SK-N-SH (cell line): ENCODE data around the gene CISD3. TPM values are rescaled to one million over a fixed set of nuclear protein-coding genes. Genes with fewer than 3 reads are reported as not detected.
A peak's percentile ranks its signal among the peaks of the same experiment; 100 is the strongest.

ENCODE experiments used
- CTCF ChIA-PET: fragments of 300-600, 350-600 bp; formaldehyde crosslinking; extraction: SDS; loops from one replicate; lab custom pipeline; 2021; lab: Yijun Ruan, JAX
- POLR2A ChIA-PET: fragments of 350-600 bp; sonication (Branson Sonifier 250); formaldehyde crosslinking; extraction: SDS; loops from one replicate; lab custom pipeline; 2020; ENCODE audit warnings: antibody characterized with exemption, inconsistent platforms; lab: Yijun Ruan, JAX
- DNase-seq: peaks from one replicate; pipeline ENCODE4 v3.0.0; 2012
- H2AFZ ChIP-seq: fragments of 200-600 bp; sonication (generic); 2 replicates; pipeline ENCODE4 v1.8.1; 2016; ENCODE audit warnings: antibody characterized with exemption, mild to moderate bottlenecking, low read depth
- H3F3A ChIP-seq: fragments of 200-600 bp; sonication (generic); replicated peaks from 2 replicates; pipeline ENCODE3; 2016; ENCODE audit warnings: antibody characterized with exemption, mild to moderate bottlenecking; ENCODE audit not compliant: insufficient read depth
- H3K27ac ChIP-seq, 2 experiments: fragments of 200-500 bp in 1 of 2; fragments of 200-600 bp in 1 of 2; sonication (Bioruptor generic) in 1 of 2; sonication (generic), shearing (Covaris generic) in 1 of 2; 2 replicates each; pipeline versions ENCODE4 v1.5.1 to v1.6.1; 2014 to 2016; ENCODE audit warnings: low read depth in 2 of 2, inconsistent platforms in 1 of 2, low read length in 1 of 2, mild to moderate bottlenecking in 1 of 2, mixed read lengths in 1 of 2
- H3K27me3 ChIP-seq: fragments of 200-600 bp; sonication (generic), shearing (Covaris generic); 2 replicates; pipeline ENCODE4 v1.6.1; 2016; ENCODE audit warnings: mixed run types; ENCODE audit not compliant: insufficient read depth
- H3K36me3 ChIP-seq, 2 experiments: fragments of 200-500 bp in 1 of 2; fragments of 200-600 bp in 1 of 2; sonication (Bioruptor generic) in 1 of 2; sonication (generic) in 1 of 2; replicated peaks in 1 of 2; 2 replicates each; pipeline versions ENCODE3 to v1.5.1; 2014 to 2016; ENCODE audit warnings: low read length in 1 of 2, mild to moderate bottlenecking in 1 of 2; ENCODE audit not compliant: insufficient read depth in 2 of 2, control insufficient read depth in 1 of 2
- H3K4me1 ChIP-seq, 2 experiments: fragments of 200-500 bp in 1 of 2; fragments of 200-600 bp in 1 of 2; sonication (Bioruptor generic) in 1 of 2; sonication (generic), shearing (Covaris generic) in 1 of 2; 2 replicates each; pipeline versions ENCODE4 v1.5.1 to v1.6.1; 2014 to 2016; ENCODE audit warnings: low read depth in 1 of 2, low read length in 1 of 2, mixed run types in 1 of 2; ENCODE audit not compliant: insufficient read depth in 2 of 2, control insufficient read depth in 1 of 2
- H3K4me2 ChIP-seq: fragments of 200-600 bp; sonication (generic), shearing (Covaris generic); 2 replicates; pipeline ENCODE4 v1.6.1; 2017; ENCODE audit warnings: mixed run types
- H3K4me3 ChIP-seq, 2 experiments: fragments of 200-500 bp in 1 of 2; fragments of 200-600 bp in 1 of 2; sonication (Bioruptor generic) in 1 of 2; sonication (generic), shearing (Covaris generic) in 1 of 2; 2 replicates each; pipeline versions ENCODE4 v1.5.1 to v1.8.1; 2014 to 2016; ENCODE audit warnings: low read depth in 2 of 2, inconsistent platforms in 1 of 2, low read length in 1 of 2, mild to moderate bottlenecking in 1 of 2, mixed read lengths in 1 of 2, moderate library complexity in 1 of 2
- H3K79me2 ChIP-seq: fragments of 200-600 bp; sonication (generic); 2 replicates; pipeline ENCODE4 v1.8.1; 2017; ENCODE audit warnings: mild to moderate bottlenecking; ENCODE audit not compliant: insufficient read depth
- H3K9ac ChIP-seq: fragments of 200-600 bp; sonication (generic); 2 replicates; pipeline ENCODE4 v1.6.1; 2017; ENCODE audit warnings: mixed run types
- H3K9me2 ChIP-seq: fragments of 200-600 bp; sonication (generic); 2 replicates; pipeline ENCODE4 v1.6.1; 2017; ENCODE audit warnings: mixed run types
- H3K9me3 ChIP-seq: fragments of 200-600 bp; sonication (generic); 2 replicates; pipeline ENCODE4 v1.6.1; 2017; ENCODE audit warnings: mixed run types, mild to moderate bottlenecking, moderate library complexity
- H4K20me1 ChIP-seq: fragments of 200-600 bp; sonication (generic); 2 replicates; pipeline ENCODE4 v1.6.1; 2017; ENCODE audit warnings: mild to moderate bottlenecking, mixed run types; ENCODE audit not compliant: insufficient read depth
- CHD2 ChIP-seq: fragments of 150-350 bp; IDR thresholded peaks from 2 replicates; pipeline ENCODE4 v1.6.1; 2018; ENCODE audit warnings: low read length; ENCODE audit not compliant: partially characterized antibody
- ELF1 ChIP-seq: IDR thresholded peaks from 2 replicates; pipeline ENCODE4 v1.4.0; 2012
- EZH2phosphoT487 ChIP-seq: fragments of 200-600 bp; sonication (generic); IDR thresholded peaks from 2 replicates; pipeline ENCODE4 v1.6.1; 2017; ENCODE audit warnings: low read depth, mixed run types, mild to moderate bottlenecking, antibody characterized with exemption, moderate library complexity, borderline replicate concordance
- FOSL2 ChIP-seq: IDR thresholded peaks from 2 replicates; pipeline ENCODE4 v1.4.0; 2012; ENCODE audit warnings: low read depth, mild to moderate bottlenecking, moderate library complexity, borderline replicate concordance
- FOXJ3 ChIP-seq: sonication (generic); formaldehyde crosslinking; IDR thresholded peaks from 2 replicates; pipeline ENCODE4 v1.5.1; 2020; ENCODE audit warnings: mild to moderate bottlenecking, missing genetic modification reagents
- FOXM1 ChIP-seq: IDR thresholded peaks from 2 replicates; pipeline ENCODE4 v1.4.0; 2012; ENCODE audit warnings: low read depth, mild to moderate bottlenecking
- JUND ChIP-seq: IDR thresholded peaks from 2 replicates; pipeline ENCODE4 v1.4.0; 2012
- MAX ChIP-seq: IDR thresholded peaks from 2 replicates; pipeline ENCODE4 v1.4.0; 2012; ENCODE audit warnings: low read depth
- NFIC ChIP-seq: IDR thresholded peaks from 2 replicates; pipeline ENCODE4 v1.4.0; 2012; ENCODE audit warnings: borderline replicate concordance
- PBX3 ChIP-seq: IDR thresholded peaks from 2 replicates; pipeline ENCODE4; 2012
- POLR2AphosphoS5 ChIP-seq: IDR thresholded peaks from 2 replicates; pipeline ENCODE4 v1.6.1; 2012; ENCODE audit warnings: low read depth, low read length
- RAD21 ChIP-seq: IDR thresholded peaks from 2 replicates; pipeline ENCODE4 v1.6.1; 2012; ENCODE audit warnings: mild to moderate bottlenecking, low read length
- RXRA ChIP-seq: IDR thresholded peaks from 2 replicates; pipeline ENCODE4 v1.4.0; 2012; ENCODE audit warnings: low read depth, mild to moderate bottlenecking, borderline replicate concordance
- SMC3 ChIP-seq: IDR thresholded peaks from 2 replicates; pipeline ENCODE4 v1.6.1; 2012; ENCODE audit warnings: low read depth, low read length, improper control_type of control experiment
- TAF1 ChIP-seq: IDR thresholded peaks from 2 replicates; pipeline ENCODE4 v1.6.1; 2012; ENCODE audit warnings: low read depth, mild to moderate bottlenecking, low read length, moderate library complexity, borderline replicate concordance
- TEAD4 ChIP-seq: IDR thresholded peaks from 2 replicates; pipeline ENCODE4 v1.4.0; 2012; ENCODE audit warnings: mild to moderate bottlenecking, borderline replicate concordance; ENCODE audit not compliant: insufficient read depth
- USF1 ChIP-seq: IDR thresholded peaks from 2 replicates; pipeline ENCODE4 v1.4.0; 2012; ENCODE audit warnings: low read depth, borderline replicate concordance
- USF2 ChIP-seq: fragments of 150-350 bp; IDR thresholded peaks from 2 replicates; pipeline ENCODE4 v1.6.1; 2017; ENCODE audit warnings: antibody characterized with exemption, low read length, low read depth, borderline replicate concordance
- YY1 ChIP-seq: IDR thresholded peaks from 2 replicates; pipeline ENCODE4 v1.4.0; 2012; ENCODE audit warnings: low read depth, mild to moderate bottlenecking
- WGBS: methylation state at CpG from one replicate; pipeline ENCODE4 v1.1.6; 2017; ENCODE audit warnings: low lambda C conversion rate; 5-methylcytosine and 5-hydroxymethylcytosine counted together
- polyA plus RNA-seq, 3 experiments: library from polyadenylated mRNA; depleted of rRNA; stranded (reverse); fragments of >200 nt; gene quantifications; 2 replicates each; pipeline ENCODE4 v1.2.3, GENCODE V29; 2012

CISD3 gene
- polyA plus RNA-seq, 1 of the 3 experiments (the other 2 are of a cell fraction), result 16.5 TPM

GRCh38 chr17:38748149-38748891, 18.2 kb downstream of the CISD3 start, which contains the start of gene PCGF2:
Gene PCGF2, minus strand, starts transcription at chr17:38748336. Its CDS starts 7,934 bp downstream, at chr17:38740402.
- Histone ChIP-seq H3K79me2 (peaks cover 67% of the 10 kb centered on the region), H3K4me3 (peak within 1 kb of the TSS; percentile 91 to 93), H3K27ac (peak within 1 kb of the TSS; percentile 71 to 98), H4K20me1 (peaks cover 38% of the 10 kb centered on the region), H3K27me3 (no peaks in the 10 kb centered on the region), H3K9me3 (no peaks in the 10 kb centered on the region), H3K36me3 (no peaks in the 10 kb centered on the region), H3K4me2 (peak within 1 kb of the TSS; percentile 100), H3F3A (peaks cover 6% of the 10 kb centered on the region), H3K9me2 (no peaks in the 10 kb centered on the region), H3K4me1 (peaks cover 5 to 44% of the 10 kb centered on the region in 2 experiments; a peak in 1 of 4 replicates), H2AFZ (peak within 1 kb of the TSS; percentile 80), H3K9ac (peak within 1 kb of the TSS; percentile 90)
- POLR2A ChIA-PET, result interaction anchor here (1.9 kb wide), 1 partner anchor 23 kb away, joined by 6 read pairs; no protein-coding TSS in a partner anchor
- TF ChIP-seq NFIC (0 out of 2 replicates have a peak, but pooled peaks have one; percentile 11), USF2 (peak; percentile 55; the same call in 1 of the 2 replicates), ELF1 (no peak), TAF1 (peak; percentile 38; the same call in 1 of the 2 replicates), USF1 (peak; percentile 92), PBX3 (0 out of 2 replicates have a peak, but pooled peaks have one; percentile 11), MAX (peak; percentile 48), POLR2AphosphoS5 (peak; percentile 77; the same call in 1 of the 2 replicates), CHD2 (peak; percentile 13), FOXJ3 (CRISPR knock-in tag) (no peak)
- 2% methylated on average over 20 of the region's 47 CpGs for WGBS
- DNase-seq, result peak; percentile 90
- CTCF ChIA-PET, result interaction anchor here (0.7 to 7.4 kb wide), 3 partner anchors 13 to 44 kb away, joined by 3 to 88 read pairs (median 11); partner anchors contain the start of gene CISD3

GRCh38 chr17:38748892-38749222, 18.7 kb downstream of the CISD3 start:
- H3K9ac ChIP-seq, result peak overlapping the region; percentile 72
- H3K79me2 ChIP-seq, result peaks cover 67% of the 10 kb centered on the region
- TF ChIP-seq RXRA (no peak), NFIC (no peak), TEAD4 (no peak), FOSL2 (no peak), RAD21 (no peak), FOXM1 (no peak), JUND (no peak), TAF1 (no peak), SMC3 (no peak), MAX (no peak; the same call in 1 of the 2 replicates), USF2 (no peak), EZH2phosphoT487 (no peak), YY1 (no peak), CHD2 (no peak)
- DNase-seq, result peak; percentile 35
- H3K9me2 ChIP-seq, result no peaks in the 10 kb centered on the region
- WGBS, result 2% methylated on average over 16 of the region's 32 CpGs
- peaks cover 4% of the 10 kb centered on the region for H3F3A ChIP-seq
- no peaks in the 10 kb centered on the region for H3K9me3 ChIP-seq
- H3K4me3 ChIP-seq, result peak overlapping the region; percentile 91 to 93
- peak overlapping the region; percentile 100 for H3K4me2 ChIP-seq
- H3K36me3 ChIP-seq, result peaks cover 0 to 1% of the 10 kb centered on the region in 2 experiments
- H3K4me1 ChIP-seq, result peaks cover 5 to 44% of the 10 kb centered on the region in 2 experiments; a peak in 1 of 4 replicates
- H3K27me3 ChIP-seq, result no peaks in the 10 kb centered on the region
- POLR2A ChIA-PET, result interaction anchor here (1.9 kb wide), 1 partner anchor 24 kb away, joined by 6 read pairs; no protein-coding TSS in a partner anchor
- peak overlapping the region; percentile 63 to 98 for H3K27ac ChIP-seq
- peak overlapping the region; percentile 80; the same call in 1 of the 2 replicates for H2AFZ ChIP-seq
- CTCF ChIA-PET, result interaction anchor here (0.6 to 1.8 kb wide), 3 partner anchors 14 to 72 kb away, joined by 3 to 11 read pairs (median 4); no protein-coding TSS in a partner anchor
- H4K20me1 ChIP-seq, result peaks cover 32% of the 10 kb centered on the region
